ENCODE measurements around the gene PPARA.
A peak's percentile ranks its signal among the peaks of the same experiment; 100 is the strongest.

PPARA gene

GRCh38 chr22:46113910-46114517 lies 36.3 kb upstream of the PPARA start:
- no peak for DNase-seq (ENCODE audit: low spot score)

GRCh38 chr22:46114518-46115387 lies 35.6 kb upstream of the PPARA start:
- DNase-seq (ENCODE audit: low spot score): no peak

GRCh38 chr22:46115388-46115678 lies 35.0 kb upstream of the PPARA start:
- no peak for DNase-seq (ENCODE audit: low spot score)

GRCh38 chr22:46115755-46116490 lies 34.4 kb upstream of the PPARA start:
- no peak for DNase-seq (ENCODE audit: low spot score)

- peak; percentile 77 for DNase-seq (ENCODE audit: low spot score)
Observed at GRCh38 chr22:46116491-46116958, 33.8 kb upstream of the PPARA start.

GRCh38 chr22:46117206-46118199 lies 32.8 kb upstream of the PPARA start:
- no peak for DNase-seq (ENCODE audit: low spot score)

GRCh38 chr22:46119093-46119728 lies 31.1 kb upstream of the PPARA start:
- DNase-seq (ENCODE audit: low spot score): no peak

GRCh38 chr22:46119729-46120419 lies 30.5 kb upstream of the PPARA start:
- no peak for DNase-seq (ENCODE audit: low spot score)

GRCh38 chr22:46120420-46120737 lies 29.9 kb upstream of the PPARA start:
- DNase-seq (ENCODE audit: low spot score): no peak

GRCh38 chr22:46121079-46121478 lies 29.2 kb upstream of the PPARA start:
- no peak for DNase-seq (ENCODE audit: low spot score)

GRCh38 chr22:46121523-46122287 lies 28.6 kb upstream of the PPARA start:
- DNase-seq (ENCODE audit: low spot score): no peak

- DNase-seq (ENCODE audit: low spot score): no peak
Observed at GRCh38 chr22:46122511-46122971, 27.8 kb upstream of the PPARA start.

GRCh38 chr22:46122980-46123693 lies 27.2 kb upstream of the PPARA start:
- DNase-seq (ENCODE audit: low spot score): no peak

- DNase-seq (ENCODE audit: low spot score): no peak
Observed at GRCh38 chr22:46123694-46124382, 26.5 kb upstream of the PPARA start.

GRCh38 chr22:46124383-46125144 lies 25.8 kb upstream of the PPARA start:
- no peak for DNase-seq (ENCODE audit: low spot score)

- no peak for DNase-seq (ENCODE audit: low spot score)
Observed at GRCh38 chr22:46125311-46125710, 25.0 kb upstream of the PPARA start.

- no peak for DNase-seq (ENCODE audit: low spot score)
Observed at GRCh38 chr22:46125816-46126765, 24.2 kb upstream of the PPARA start.
